ENCODE data around the gene TET3.

Gene TET3

DNA sequence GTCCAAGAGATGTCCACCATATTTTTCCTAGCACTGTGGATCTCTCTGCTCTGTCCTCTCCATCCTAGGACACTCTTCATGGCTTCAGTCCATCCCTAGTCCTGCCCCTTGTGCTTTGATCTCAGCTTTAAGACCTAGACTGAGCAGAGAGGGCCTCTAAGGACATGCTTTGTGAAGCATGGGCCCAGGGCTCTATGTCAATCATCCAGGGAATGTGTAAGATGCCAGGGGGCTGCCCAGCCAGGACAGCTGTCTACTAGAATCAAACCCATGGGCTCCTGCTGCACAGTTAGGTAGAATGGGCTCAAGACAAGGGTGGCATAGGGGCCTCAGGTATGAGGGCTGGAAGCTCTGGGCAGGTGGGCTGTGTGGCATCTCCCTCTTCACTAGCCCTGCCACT lies 24.9 kb downstream of the TET3 start:
- no peak for DNase-seq (ENCODE audit: low read depth)
- H3K4me3 ChIP-seq (ENCODE audit: low read depth, low read length) = no peak overlapping the region
- TF ChIP-seq, protein P1, sequence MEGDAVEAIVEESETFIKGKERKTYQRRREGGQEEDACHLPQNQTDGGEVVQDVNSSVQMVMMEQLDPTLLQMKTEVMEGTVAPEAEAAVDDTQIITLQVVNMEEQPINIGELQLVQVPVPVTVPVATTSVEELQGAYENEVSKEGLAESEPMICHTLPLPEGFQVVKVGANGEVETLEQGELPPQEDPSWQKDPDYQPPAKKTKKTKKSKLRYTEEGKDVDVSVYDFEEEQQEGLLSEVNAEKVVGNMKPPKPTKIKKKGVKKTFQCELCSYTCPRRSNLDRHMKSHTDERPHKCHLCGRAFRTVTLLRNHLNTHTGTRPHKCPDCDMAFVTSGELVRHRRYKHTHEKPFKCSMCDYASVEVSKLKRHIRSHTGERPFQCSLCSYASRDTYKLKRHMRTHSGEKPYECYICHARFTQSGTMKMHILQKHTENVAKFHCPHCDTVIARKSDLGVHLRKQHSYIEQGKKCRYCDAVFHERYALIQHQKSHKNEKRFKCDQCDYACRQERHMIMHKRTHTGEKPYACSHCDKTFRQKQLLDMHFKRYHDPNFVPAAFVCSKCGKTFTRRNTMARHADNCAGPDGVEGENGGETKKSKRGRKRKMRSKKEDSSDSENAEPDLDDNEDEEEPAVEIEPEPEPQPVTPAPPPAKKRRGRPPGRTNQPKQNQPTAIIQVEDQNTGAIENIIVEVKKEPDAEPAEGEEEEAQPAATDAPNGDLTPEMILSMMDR (conservative IDR thresholded peaks at IDR 0.05; ENCODE audit: low read depth, low read length) = no peak

DNA sequence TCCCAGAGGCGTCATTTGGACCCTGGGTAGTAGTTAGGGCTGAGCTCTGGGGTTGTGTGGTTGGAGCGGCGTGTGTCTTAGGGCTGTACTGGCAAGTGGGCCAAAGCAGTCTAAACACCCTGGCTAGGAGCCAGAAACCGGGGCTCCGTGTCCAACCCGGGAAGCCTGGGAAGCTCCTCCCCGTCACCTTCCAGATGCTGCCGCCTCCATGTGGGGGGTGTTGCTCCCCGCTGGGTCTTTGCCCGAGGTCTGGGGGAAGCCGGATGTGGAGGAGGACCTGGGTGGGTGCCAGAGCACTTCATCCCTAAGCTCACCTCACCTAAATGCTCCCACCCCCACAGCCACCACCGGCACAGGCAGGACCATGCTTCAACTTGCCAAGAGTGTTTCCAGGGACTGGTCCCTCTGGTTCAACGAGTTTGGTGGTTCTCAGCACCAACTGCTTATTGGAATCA lies 25.4 kb downstream of the TET3 start:
- TF ChIP-seq, protein P1 (conservative IDR thresholded peaks at IDR 0.05; ENCODE audit: low read depth, low read length) = no peak
- DNase-seq (ENCODE audit: low read depth) = peak; percentile 38
- H3K4me3 ChIP-seq (ENCODE audit: low read depth, low read length) = no peak overlapping the region

DNA sequence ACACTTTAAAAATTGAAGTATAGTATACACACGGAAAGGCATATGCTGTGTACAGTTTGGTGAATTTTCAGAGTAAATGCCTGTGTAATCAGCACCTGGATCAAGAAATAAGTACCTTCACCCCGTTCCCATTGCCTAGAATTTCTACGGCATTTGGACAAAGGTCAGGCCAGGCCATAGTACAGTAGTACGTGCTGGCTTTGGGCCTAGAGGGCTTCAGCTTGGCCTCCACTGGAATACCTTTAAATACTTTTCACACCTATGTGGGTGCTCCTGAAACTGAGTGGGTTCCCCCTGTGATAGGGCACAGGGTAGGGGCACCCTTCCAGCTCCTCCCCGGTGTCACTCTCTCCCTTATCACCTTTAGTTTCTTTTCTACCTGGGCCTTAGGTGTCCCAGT lies 26.5 kb downstream of the TET3 start:
- TF ChIP-seq, protein P1 (conservative IDR thresholded peaks at IDR 0.05; ENCODE audit: low read depth, low read length) = no peak
- H3K4me3 ChIP-seq (ENCODE audit: low read depth, low read length) = no peak overlapping the region
- no peak for DNase-seq (ENCODE audit: low read depth)

DNA sequence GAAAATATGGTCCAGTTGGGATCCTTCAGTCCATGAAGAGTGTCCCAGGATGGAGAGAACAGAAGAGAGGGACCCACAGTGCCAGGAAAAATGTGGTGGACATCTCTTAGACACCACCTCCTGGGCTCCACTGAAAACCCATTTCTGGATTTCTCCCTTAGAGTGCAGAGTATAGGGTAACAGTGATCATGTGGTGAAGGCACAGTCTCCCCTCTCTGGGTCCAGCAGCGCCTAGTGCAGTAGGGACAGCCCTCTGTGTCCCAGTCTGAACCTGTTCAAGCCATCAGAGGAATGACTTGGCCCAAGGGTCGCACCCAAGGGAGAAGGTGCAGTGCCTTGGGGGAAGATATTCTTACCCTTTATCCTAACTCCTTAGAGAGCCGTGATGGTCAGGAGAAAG lies 30.1 kb downstream of the TET3 start:
- no peak overlapping the region for H3K4me3 ChIP-seq (ENCODE audit: low read depth, low read length)
- DNase-seq (ENCODE audit: low read depth) = no peak
- TF ChIP-seq, protein P1 (conservative IDR thresholded peaks at IDR 0.05; ENCODE audit: low read depth, low read length) = no peak

DNA sequence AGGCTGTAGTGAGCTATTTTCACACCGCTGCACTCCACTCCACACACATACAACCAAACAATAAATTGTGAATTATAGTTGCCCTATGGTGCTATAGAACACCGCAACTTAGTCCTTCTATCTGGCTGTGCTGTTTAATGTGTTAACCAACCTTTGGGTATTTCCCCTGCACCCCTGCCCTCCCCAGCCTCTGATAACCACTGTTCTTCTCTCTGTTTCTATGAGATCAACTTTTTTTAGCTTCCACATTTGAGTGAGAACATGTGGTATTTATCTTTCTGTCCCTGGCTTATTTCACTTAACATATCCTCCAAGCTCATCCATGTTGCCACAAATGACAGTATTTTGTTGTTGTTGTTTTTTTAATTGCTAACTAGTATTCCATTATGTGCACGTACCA lies 32.5 kb downstream of the TET3 start:
- TF ChIP-seq, protein P1 (conservative IDR thresholded peaks at IDR 0.05; ENCODE audit: low read depth, low read length) = no peak
- DNase-seq (ENCODE audit: low read depth) = no peak
- H3K4me3 ChIP-seq (ENCODE audit: low read depth, low read length) = no peak overlapping the region

DNA sequence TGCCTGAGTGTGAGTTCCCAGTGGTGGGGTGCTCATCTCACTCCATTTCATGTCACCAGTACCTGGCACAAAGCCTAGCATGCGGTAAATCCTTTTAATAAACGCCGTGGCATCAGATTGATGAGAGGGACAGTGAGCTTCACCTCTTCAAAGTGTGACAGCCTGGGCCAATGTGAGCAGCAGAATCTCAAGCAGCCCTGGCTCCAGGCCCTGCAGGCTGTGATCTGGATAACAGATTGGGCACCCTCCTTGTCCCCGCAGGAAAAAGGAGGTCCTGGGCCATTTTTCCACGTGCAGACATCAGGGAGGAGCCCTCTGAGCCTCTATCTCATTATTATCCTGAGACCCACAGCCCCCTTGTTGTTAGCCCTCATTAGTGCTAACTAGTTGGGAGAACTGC lies 34.8 kb downstream of the TET3 start:
- TF ChIP-seq, protein P1 (conservative IDR thresholded peaks at IDR 0.05; ENCODE audit: low read depth, low read length) = no peak
- H3K4me3 ChIP-seq (ENCODE audit: low read depth, low read length) = no peak overlapping the region
- no peak for DNase-seq (ENCODE audit: low read depth)

DNA sequence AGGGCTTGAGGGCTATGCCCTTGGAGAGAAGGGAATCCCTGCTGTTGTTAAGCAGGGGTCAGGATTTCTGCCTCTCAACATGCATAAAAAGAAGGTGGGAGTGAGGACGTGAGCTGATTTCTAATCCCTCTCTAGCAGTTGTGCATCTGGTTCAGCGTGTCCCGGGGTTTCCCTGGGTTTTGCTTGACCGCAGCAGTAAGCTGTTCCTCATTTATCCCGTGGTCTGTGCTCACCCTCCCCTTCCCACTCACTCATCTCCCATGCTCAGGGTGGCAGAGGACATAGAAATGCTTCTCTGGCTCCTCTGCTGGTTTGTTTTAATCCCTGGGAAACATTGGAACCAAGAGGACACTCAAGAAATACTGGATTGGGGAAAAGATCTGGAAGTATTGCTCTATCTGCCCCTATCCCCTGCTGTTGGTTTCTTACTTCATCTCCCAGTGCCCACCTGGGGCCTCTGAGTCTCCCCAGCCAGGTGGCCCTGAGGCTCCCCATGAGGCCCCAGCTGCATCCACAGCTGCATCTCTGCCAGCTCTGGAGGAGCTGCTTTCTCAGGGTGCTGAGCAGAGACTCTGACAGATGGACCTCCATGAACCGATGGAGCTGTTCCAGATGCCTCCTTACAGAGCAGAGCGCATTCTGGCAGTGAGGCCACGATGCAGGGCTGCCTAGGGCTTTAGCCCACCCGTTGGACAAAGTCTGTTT lies 36.1 kb downstream of the TET3 start:
- TF ChIP-seq, protein P1 (conservative IDR thresholded peaks at IDR 0.05; ENCODE audit: low read depth, low read length) = no peak
- no peak for DNase-seq (ENCODE audit: low read depth)
- H3K4me3 ChIP-seq (ENCODE audit: low read depth, low read length) = no peak overlapping the region
